GM21786 (cell line): Measurements from ENCODE around the gene C4orf50.

Experiments
- ATAC-seq: cut with Tn5 transposase; IDR thresholded peaks from one replicate; pipeline ENCODE4 v1.9.1; 2021; ENCODE audit not compliant: unreplicated experiment

C4orf50 gene

GRCh38 chr4:5894266-5894665 is 124.0 kb downstream of the C4orf50 start:
- ATAC-seq, result no peak

- no peak for ATAC-seq
Observed at GRCh38 chr4:5893591-5893990, 124.6 kb downstream of the C4orf50 start.

- ATAC-seq, result no peak
Observed at GRCh38 chr4:5893004-5893580, 125.1 kb downstream of the C4orf50 start, which contains the start of gene CRMP1. TSS of gene CRMP1 (minus strand) at chr4:5893086. CDS start at chr4:5892969, 117 bp downstream.

- ATAC-seq, result no peak
Observed at GRCh38 chr4:5892323-5893003, 125.8 kb downstream of the C4orf50 start.

- no peak for ATAC-seq
Observed at GRCh38 chr4:5891563-5892322, 126.5 kb downstream of the C4orf50 start.

- no peak for ATAC-seq
Observed at GRCh38 chr4:5890063-5890727, 128.0 kb downstream of the C4orf50 start.

- no peak for ATAC-seq
Observed at GRCh38 chr4:5889002-5889696, 129.1 kb downstream of the C4orf50 start.

GRCh38 chr4:5888222-5889001 is 129.8 kb downstream of the C4orf50 start:
- no peak for ATAC-seq

GRCh38 chr4:5887361-5888221 is 130.6 kb downstream of the C4orf50 start:
- no peak for ATAC-seq

GRCh38 chr4:5887011-5887360 is 131.2 kb downstream of the C4orf50 start:
- ATAC-seq, result no peak

GRCh38 chr4:5885733-5886132 is 132.5 kb downstream of the C4orf50 start:
- ATAC-seq, result no peak

- ATAC-seq, result no peak
Observed at GRCh38 chr4:5884796-5885195, 133.4 kb downstream of the C4orf50 start.

- no peak for ATAC-seq
Observed at GRCh38 chr4:5883916-5884315, 134.3 kb downstream of the C4orf50 start.

- ATAC-seq, result no peak
Observed at GRCh38 chr4:5882947-5883346, 135.3 kb downstream of the C4orf50 start.

- no peak for ATAC-seq
Observed at GRCh38 chr4:5881340-5881739, 136.9 kb downstream of the C4orf50 start.

- ATAC-seq, result no peak
Observed at GRCh38 chr4:5878359-5878758, 139.9 kb downstream of the C4orf50 start.

- ATAC-seq, result no peak
Observed at GRCh38 chr4:5877392-5877791, 140.8 kb downstream of the C4orf50 start.

- ATAC-seq, result no peak
Observed at GRCh38 chr4:5874811-5875449, 143.3 kb downstream of the C4orf50 start.

GRCh38 chr4:5870701-5871100 is 147.5 kb downstream of the C4orf50 start:
- ATAC-seq, result no peak
